Neuron (in vitro differentiated cells): Measurements from ENCODE around the gene TEX2.

ENCODE experiments used
- H2AFZ ChIP-seq: one replicate; pipeline ENCODE4 v1.6.1; 2013; ENCODE audit warnings: low read depth, mild to moderate bottlenecking, inconsistent platforms, low read length, moderate library complexity
- H3K27me3 ChIP-seq: one replicate; pipeline ENCODE4 v1.6.1; 2013; ENCODE audit warnings: low read length; ENCODE audit not compliant: insufficient read depth
- H3K36me3 ChIP-seq: one replicate; pipeline ENCODE4 v1.6.1; 2013; ENCODE audit warnings: low read length; ENCODE audit not compliant: insufficient read depth
- H3K4me1 ChIP-seq: one replicate; pipeline ENCODE4 v1.6.1; 2013; ENCODE audit warnings: low read length; ENCODE audit not compliant: insufficient read depth
- H3K4me3 ChIP-seq: 2 replicates; pipeline ENCODE4 v1.5.1; 2013; ENCODE audit warnings: mild to moderate bottlenecking, low read length, moderate library complexity
- H3K9me3 ChIP-seq: one replicate; pipeline ENCODE4 v1.6.1; 2013; ENCODE audit warnings: low read length

Gene TEX2

GRCh38 chr17:64158831-64159590 lies 104.0 kb downstream of the TEX2 start:
- Histone ChIP-seq H3K4me3 (no peak overlapping the region), H2AFZ (no peak overlapping the region), H3K9me3 (no peaks in the 10 kb centered on the region), H3K27me3 (no peaks in the 10 kb centered on the region), H3K36me3 (peaks cover 3% of the 10 kb centered on the region), H3K4me1 (no peaks in the 10 kb centered on the region)

GRCh38 chr17:64158406-64158805 lies 104.7 kb downstream of the TEX2 start:
- Histone ChIP-seq H3K36me3 (peaks cover 3% of the 10 kb centered on the region), H2AFZ (no peak overlapping the region), H3K27me3 (no peaks in the 10 kb centered on the region), H3K9me3 (no peaks in the 10 kb centered on the region), H3K4me1 (no peaks in the 10 kb centered on the region), H3K4me3 (no peak overlapping the region)

- Histone ChIP-seq H2AFZ (no peak overlapping the region), H3K27me3 (no peaks in the 10 kb centered on the region), H3K4me3 (no peak overlapping the region), H3K9me3 (no peaks in the 10 kb centered on the region), H3K4me1 (no peaks in the 10 kb centered on the region), H3K36me3 (peaks cover 9% of the 10 kb centered on the region)
Observed at GRCh38 chr17:64157669-64158180, 105.3 kb downstream of the TEX2 start.

DNA sequence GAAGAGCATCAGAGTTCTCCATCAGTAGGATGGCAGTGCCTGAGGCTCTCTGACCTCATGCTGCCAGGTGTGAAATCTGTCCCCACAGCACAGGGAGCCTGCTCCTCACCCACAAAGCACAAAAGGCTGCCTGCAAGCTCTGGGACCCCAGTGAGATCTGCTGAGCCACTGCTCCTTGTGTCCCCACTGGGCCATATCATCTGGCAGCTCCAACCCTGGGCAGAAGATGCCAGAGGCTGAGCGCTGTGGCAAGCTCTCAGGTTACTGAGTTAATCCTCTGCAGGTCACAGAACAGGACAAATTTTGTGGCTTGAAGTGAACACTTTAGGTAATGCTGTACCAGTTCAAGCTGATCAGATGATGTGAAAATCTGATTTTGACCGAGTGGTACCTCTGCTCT lies 106.4 kb downstream of the TEX2 start:
- no peak overlapping the region for H2AFZ ChIP-seq
- peaks cover 15% of the 10 kb centered on the region for H3K36me3 ChIP-seq
- H3K9me3 ChIP-seq: no peaks in the 10 kb centered on the region
- no peak overlapping the region for H3K4me3 ChIP-seq
- no peaks in the 10 kb centered on the region for H3K27me3 ChIP-seq
- H3K4me1 ChIP-seq: no peaks in the 10 kb centered on the region

DNA sequence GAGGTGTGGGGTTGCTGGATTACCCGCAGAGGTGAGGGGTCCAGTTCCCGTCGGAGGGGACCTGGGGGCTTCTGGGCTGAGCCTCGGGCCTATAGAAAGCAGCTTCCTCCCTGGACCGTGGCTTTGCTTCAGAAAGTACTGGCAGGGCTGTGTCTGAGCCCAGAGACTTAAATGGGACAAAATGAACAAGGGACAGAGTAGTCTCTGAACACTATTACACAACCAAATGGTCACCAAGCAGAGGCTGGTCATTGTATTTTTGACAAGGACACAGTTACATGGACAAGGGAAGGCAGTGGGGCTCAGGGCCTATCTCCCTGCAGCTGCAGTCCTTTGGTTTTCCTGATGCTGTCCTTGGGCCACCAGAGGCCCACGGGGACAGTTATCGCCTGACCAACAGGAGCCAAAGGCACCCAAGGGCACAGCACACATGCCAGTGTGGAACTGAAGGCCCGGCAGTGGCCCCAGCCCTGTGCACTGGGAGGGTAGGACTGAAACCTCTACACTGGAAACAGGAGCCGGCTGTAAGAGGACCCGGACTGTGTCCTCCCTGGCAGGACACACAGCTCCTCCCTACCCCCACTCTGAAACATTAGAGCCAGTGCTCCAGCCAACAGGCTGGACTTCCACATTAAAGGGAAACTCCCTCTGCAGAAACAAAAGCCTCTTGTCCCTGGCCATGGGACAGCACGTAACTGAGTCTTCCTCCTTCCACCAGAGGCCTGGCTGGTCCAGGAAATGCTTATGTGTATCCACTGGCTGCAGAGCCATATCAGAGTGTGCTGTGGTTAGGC lies 107.1 kb downstream of the TEX2 start:
- Histone ChIP-seq H3K4me1 (no peaks in the 10 kb centered on the region), H3K27me3 (no peaks in the 10 kb centered on the region), H3K4me3 (no peak overlapping the region), H3K36me3 (peaks cover 14% of the 10 kb centered on the region), H2AFZ (no peak overlapping the region), H3K9me3 (no peaks in the 10 kb centered on the region)

DNA sequence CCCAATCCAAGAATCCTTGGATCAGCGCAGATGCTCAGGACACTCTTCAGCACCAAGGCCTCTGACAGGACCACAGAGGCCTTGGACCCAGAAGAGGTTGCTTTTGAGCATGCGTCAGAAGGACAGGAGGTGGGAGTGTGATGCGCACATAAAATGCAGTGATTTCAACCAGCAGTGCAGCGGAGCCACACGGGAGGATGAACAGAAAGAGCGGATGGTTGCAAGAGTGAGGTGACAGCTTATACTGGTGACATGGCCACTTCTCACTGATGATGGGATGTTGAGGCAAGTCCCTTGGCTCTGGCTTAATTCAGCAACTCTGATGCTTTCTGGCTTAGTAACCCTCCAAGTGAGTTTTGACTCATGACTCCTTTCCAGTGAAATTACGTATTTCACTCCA lies 107.9 kb downstream of the TEX2 start:
- Histone ChIP-seq H3K27me3 (no peaks in the 10 kb centered on the region), H3K4me3 (no peak overlapping the region), H3K36me3 (peaks cover 15% of the 10 kb centered on the region), H2AFZ (no peak overlapping the region), H3K9me3 (no peaks in the 10 kb centered on the region), H3K4me1 (no peaks in the 10 kb centered on the region)

- Histone ChIP-seq H2AFZ (no peak overlapping the region), H3K36me3 (peaks cover 16% of the 10 kb centered on the region), H3K4me1 (no peaks in the 10 kb centered on the region), H3K27me3 (no peaks in the 10 kb centered on the region), H3K4me3 (no peak overlapping the region), H3K9me3 (no peaks in the 10 kb centered on the region)
Observed at GRCh38 chr17:64154717-64155116, 108.3 kb downstream of the TEX2 start.

DNA sequence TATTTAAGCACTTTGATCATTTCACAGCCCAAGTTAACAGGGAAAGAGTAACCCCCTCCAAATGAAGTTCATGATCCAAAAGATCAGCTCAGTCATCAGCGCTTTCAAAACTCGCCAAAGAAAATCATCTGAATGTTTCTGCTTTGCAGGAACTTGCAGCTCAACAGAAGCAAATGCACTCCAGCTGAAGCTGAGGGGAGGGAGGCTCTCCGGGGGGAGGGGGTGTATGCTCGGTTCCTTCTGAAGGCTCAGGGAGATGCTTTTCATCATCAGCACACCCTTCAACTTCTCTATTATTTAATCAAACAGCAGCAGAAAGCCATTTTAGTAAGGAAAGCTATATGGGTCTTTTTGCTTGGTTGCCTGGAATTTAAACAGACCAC lies 108.8 kb downstream of the TEX2 start:
- H3K27me3 ChIP-seq: no peaks in the 10 kb centered on the region
- H3K9me3 ChIP-seq: no peaks in the 10 kb centered on the region
- no peak overlapping the region for H2AFZ ChIP-seq
- H3K36me3 ChIP-seq: peaks cover 16% of the 10 kb centered on the region
- H3K4me1 ChIP-seq: no peaks in the 10 kb centered on the region
- no peak overlapping the region for H3K4me3 ChIP-seq

DNA sequence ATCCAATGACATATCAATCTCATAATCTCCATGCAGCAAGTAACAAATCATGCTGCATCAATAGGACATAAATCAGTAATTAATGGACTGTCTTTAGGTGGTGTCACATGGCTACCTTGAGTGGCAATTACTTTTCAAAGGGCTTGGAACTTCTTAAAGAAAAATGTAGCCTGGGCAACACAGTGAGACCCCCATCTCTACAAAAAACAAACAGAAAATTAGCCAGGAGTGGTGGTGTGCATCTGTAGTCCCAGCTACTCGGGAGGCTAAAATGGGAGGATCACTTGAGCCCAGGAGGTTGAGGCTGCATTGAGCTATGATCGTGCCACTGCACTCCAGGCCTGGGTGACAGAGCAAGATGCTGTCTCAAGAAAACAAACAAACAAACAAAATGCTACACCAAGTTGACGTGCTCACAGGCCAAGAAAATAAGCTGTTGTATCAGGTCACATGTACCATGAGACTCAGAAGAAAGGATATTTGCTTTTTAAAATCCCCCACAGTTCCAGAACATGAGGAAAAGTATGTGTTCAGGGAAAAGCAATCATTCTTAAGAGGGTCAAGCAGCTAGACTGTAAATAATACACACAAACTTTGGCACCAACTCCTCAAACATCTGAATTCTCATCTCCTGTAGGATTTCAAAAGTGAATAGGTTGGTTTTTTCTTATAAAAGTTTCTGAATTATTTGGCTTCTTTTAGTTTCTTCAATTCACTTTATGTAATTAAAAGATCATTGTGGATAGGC lies 109.3 kb downstream of the TEX2 start:
- peaks cover 16% of the 10 kb centered on the region for H3K36me3 ChIP-seq
- no peak overlapping the region for H2AFZ ChIP-seq
- no peaks in the 10 kb centered on the region for H3K9me3 ChIP-seq
- H3K4me3 ChIP-seq: no peak overlapping the region
- no peaks in the 10 kb centered on the region for H3K4me1 ChIP-seq
- no peaks in the 10 kb centered on the region for H3K27me3 ChIP-seq

- Histone ChIP-seq H3K27me3 (no peaks in the 10 kb centered on the region), H2AFZ (no peak overlapping the region), H3K4me1 (no peaks in the 10 kb centered on the region), H3K4me3 (no peak overlapping the region), H3K36me3 (peaks cover 19% of the 10 kb centered on the region), H3K9me3 (no peaks in the 10 kb centered on the region)
Observed at GRCh38 chr17:64152428-64153125, 110.5 kb downstream of the TEX2 start.

DNA sequence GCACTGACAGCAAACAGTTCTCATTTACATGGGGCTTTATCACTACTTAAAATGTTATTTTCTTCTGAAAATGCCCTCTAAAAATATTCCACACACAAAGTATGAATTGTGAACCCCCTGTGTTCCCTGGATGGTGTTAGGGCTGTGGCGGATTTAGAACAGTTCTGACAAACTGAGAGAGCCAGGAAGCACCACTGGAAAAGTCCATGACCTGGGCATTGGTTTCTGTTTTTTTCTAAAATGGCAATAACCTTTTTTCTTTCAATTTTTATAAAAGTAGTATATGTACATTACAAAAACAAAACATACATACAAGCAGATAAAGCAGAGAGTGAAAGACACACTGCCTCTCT lies 112.1 kb downstream of the TEX2 start:
- Histone ChIP-seq H2AFZ (no peak overlapping the region), H3K4me1 (peaks cover 8% of the 10 kb centered on the region), H3K27me3 (no peaks in the 10 kb centered on the region), H3K4me3 (no peak overlapping the region), H3K36me3 (peaks cover 19% of the 10 kb centered on the region), H3K9me3 (no peaks in the 10 kb centered on the region)

DNA sequence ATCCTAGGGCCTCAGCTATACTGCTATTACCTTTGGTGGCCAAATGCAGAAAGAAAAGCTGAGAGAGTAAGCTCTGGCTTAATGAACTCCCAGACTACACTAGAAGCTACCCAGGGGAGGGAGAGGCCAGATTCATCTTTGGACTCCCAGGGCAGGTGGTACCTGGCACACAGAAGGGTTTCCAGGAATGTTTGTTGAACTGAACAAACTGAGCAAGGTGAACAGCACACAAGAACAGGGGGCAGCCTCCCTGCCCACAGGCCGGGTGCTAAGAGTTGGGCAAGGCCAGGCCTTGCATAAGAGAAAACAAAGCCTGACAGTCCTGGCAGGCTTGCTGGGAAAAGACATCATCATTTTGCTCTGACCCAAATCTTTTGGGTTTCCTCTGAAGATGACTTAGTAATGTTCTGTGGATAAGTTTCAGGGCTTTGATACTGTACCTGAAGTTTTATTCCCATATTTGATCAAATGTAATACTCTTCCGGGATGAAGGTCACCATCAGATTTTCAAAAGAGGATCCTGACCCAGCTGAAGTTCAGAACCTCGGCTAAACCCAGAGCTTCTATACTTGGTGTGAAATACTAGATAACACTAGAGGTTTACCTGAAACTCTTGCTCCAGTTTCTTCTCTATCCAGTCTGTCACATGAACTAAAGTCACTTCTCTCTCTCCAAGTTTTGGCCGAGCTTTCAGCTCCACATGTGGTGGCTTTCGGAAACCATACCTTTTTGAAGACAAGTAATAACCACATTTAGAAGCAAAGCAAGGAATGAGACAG lies 112.6 kb downstream of the TEX2 start:
- Histone ChIP-seq H2AFZ (no peak overlapping the region), H3K4me3 (no peak overlapping the region), H3K9me3 (no peaks in the 10 kb centered on the region), H3K27me3 (no peaks in the 10 kb centered on the region), H3K4me1 (peaks cover 8% of the 10 kb centered on the region), H3K36me3 (peaks cover 19% of the 10 kb centered on the region)
